HG02798 (cell line): ENCODE results near the gene MASP2.
A peak's percentile ranks its signal among the peaks of the same experiment; 100 is the strongest.
"Not testable (repeated sequence)": the region's sequence is repeated elsewhere in the genome, so short reads cannot be mapped to it uniquely, and the experiment has no call there.

Experiments
- ATAC-seq: cut with Tn5 transposase; IDR thresholded peaks from one replicate; pipeline ENCODE4 v1.9.1; 2021; ENCODE audit warnings: mild to moderate bottlenecking; ENCODE audit not compliant: unreplicated experiment, poor library complexity

Gene MASP2

GRCh38 chr1:11059155-11059967, 12.3 kb upstream of the MASP2 start:
- peak; percentile 21 for ATAC-seq

- no peak for ATAC-seq
These were observed 11.6 kb upstream of the MASP2 start for GRCh38 chr1:11058595-11059154.

- ATAC-seq: no peak
These were observed 11.0 kb upstream of the MASP2 start for GRCh38 chr1:11058026-11058425.

- ATAC-seq: no peak
These were observed 10.4 kb upstream of the MASP2 start for GRCh38 chr1:11057477-11057876.

DNA sequence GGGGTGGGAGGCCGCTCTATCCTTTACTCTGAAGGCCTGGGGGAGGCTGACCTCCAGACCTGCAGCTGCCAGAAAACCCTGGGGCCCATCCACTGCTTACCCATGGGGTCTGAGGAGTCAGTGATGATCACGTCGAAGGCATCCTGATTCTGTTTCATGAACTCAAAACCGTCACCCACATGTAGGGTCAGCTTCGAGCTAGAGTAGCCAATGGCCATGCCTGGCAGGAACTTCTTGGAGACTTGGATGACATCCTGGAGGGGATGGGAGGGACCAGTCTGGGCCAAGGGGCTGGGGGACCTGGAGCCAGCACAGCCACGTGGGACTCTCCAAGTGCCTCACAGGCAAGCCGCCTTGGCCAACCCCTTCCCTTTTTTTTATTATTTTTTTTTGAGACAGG, 9.5 kb upstream of the MASP2 start:
- no peak for ATAC-seq

- ATAC-seq: no peak
These were observed 8.6 kb upstream of the MASP2 start for GRCh38 chr1:11055676-11056075.

DNA sequence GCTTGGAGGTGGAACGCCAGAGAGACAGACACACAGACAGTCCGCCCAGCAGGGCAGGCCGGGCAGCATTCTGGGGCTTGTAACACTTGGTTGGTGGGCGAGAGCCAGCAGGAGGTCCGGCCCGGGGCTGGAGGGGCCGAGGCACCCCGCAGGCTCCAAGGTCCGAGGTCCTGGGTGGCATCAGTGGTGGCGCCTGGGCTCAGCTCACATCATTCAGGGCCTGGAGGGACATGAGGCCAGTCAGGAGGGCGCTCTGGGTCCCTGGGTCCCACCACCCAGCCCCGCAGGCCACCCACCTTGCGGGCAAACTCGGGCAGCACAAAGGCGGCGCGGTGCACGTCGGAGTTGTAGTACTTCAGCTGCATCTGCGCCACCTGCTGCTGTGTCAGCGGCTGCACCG, 7.6 kb upstream of the MASP2 start:
- ATAC-seq: no peak

DNA sequence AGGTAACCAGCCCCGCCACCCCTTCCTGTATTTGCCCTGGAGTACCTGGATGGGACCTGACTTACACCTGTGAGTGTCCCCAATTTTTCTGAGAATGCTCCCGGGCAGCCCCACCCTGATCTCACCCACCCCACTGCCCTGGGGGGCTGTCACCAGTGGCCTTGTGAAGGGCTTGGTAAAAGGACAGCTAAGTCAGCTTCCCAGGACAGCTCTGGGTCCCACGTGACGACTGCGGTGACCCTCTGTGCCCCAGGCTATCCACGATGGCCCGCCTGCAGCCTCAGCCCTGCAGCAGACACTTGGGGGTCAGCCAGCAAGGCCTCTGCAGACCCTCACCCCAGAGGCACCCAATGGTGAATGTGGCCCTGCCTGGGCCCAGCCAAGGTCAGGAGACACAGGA, 7.1 kb upstream of the MASP2 start:
- no peak for ATAC-seq

- no peak for ATAC-seq
These were observed 6.7 kb upstream of the MASP2 start for GRCh38 chr1:11053758-11054137.

GRCh38 chr1:11052839-11053757, 6.1 kb upstream of the MASP2 start:
- ATAC-seq: no peak

- no peak for ATAC-seq
These were observed 4.9 kb upstream of the MASP2 start for GRCh38 chr1:11051781-11052511.

DNA sequence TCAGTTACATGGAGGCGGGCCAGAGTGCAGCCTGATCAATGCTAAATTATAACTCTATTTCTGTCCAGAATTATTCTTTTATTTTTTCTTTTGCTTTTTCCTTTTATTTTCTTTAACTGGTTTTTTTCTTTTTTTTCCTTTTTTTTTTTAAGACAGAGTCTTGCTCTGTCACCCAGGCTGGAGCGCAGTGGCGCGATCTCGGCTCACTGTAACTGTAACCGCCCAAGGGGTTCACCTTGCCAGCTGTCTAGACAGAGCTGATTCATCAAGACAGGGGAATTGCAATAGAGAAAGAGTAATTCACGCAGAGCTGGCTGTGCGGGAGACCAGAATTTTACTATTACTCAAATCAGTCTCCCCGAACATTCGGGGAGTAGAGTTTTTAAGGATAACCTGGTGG, 4.1 kb upstream of the MASP2 start:
- not testable (repeated sequence) for ATAC-seq

- ATAC-seq: no peak
These were observed 821 bp downstream of the MASP2 start for GRCh38 chr1:11046270-11046566.

GRCh38 chr1:11045428-11046269, 1.4 kb downstream of the MASP2 start:
- ATAC-seq: no peak

GRCh38 chr1:11044849-11045427, 2.1 kb downstream of the MASP2 start:
- no peak for ATAC-seq

GRCh38 chr1:11044086-11044848, 2.8 kb downstream of the MASP2 start:
- ATAC-seq: no peak

GRCh38 chr1:11042995-11043874, 3.8 kb downstream of the MASP2 start:
- no peak for ATAC-seq

DNA sequence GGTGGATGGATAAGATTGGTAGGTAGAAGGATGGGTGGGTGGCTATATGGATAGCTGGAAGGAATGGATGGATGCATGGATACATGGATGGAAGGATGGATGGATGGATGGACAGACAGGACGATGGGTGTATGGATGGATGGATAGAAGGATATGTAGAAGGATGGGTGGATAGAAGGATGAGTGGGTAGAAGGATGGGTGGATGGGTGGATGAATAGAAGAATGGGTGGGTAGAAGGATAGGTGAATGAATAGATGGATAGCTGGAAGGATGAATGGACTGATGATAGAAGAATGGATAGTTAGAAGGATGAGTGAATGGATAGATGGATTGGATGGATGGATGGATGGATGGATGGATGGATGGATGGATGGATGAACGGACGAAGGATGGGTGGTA, 5.0 kb downstream of the MASP2 start:
- no peak for ATAC-seq
